NB4 (cell line): ENCODE measurements around the gene LPP.

Experiments used
- DNase-seq: peaks from one replicate; pipeline ENCODE4 v3.0.0; 2010; ENCODE audit warnings: low read depth
- H3K4me3 ChIP-seq: one replicate; pipeline ENCODE4 v1.5.1; 2011; ENCODE audit warnings: mild to moderate bottlenecking, low read depth, low read length, moderate library complexity
- MAX ChIP-seq: IDR thresholded peaks from 2 replicates; pipeline ENCODE4 v1.6.1; 2011; ENCODE audit warnings: low read depth, low read length
- MYC ChIP-seq: IDR thresholded peaks from 2 replicates; pipeline ENCODE4 v1.6.1; 2011; ENCODE audit warnings: low read depth, low read length
- POLR2A ChIP-seq: IDR thresholded peaks from 2 replicates; pipeline ENCODE4 v1.6.1; 2011; ENCODE audit warnings: mild to moderate bottlenecking; ENCODE audit not compliant: insufficient read length; ENCODE audit errors: extremely low read depth
- TF ChIP-seq, protein P1 (sequence below): IDR thresholded peaks from one replicate; pipeline ENCODE4 v1.5.1; 2012; ENCODE audit warnings: low read depth, low read length

The LPP gene

GRCh38 chr3:188759336-188760005, 605.5 kb downstream of the LPP start:
- no peak for DNase-seq
- TF ChIP-seq, protein P1, sequence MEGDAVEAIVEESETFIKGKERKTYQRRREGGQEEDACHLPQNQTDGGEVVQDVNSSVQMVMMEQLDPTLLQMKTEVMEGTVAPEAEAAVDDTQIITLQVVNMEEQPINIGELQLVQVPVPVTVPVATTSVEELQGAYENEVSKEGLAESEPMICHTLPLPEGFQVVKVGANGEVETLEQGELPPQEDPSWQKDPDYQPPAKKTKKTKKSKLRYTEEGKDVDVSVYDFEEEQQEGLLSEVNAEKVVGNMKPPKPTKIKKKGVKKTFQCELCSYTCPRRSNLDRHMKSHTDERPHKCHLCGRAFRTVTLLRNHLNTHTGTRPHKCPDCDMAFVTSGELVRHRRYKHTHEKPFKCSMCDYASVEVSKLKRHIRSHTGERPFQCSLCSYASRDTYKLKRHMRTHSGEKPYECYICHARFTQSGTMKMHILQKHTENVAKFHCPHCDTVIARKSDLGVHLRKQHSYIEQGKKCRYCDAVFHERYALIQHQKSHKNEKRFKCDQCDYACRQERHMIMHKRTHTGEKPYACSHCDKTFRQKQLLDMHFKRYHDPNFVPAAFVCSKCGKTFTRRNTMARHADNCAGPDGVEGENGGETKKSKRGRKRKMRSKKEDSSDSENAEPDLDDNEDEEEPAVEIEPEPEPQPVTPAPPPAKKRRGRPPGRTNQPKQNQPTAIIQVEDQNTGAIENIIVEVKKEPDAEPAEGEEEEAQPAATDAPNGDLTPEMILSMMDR, result no peak
- no peak overlapping the region for H3K4me3 ChIP-seq

GRCh38 chr3:188760408-188760807, 606.5 kb downstream of the LPP start:
- DNase-seq, result no peak
- no peak overlapping the region for H3K4me3 ChIP-seq
- TF ChIP-seq, protein P1, result no peak
- TF ChIP-seq POLR2A (no peak), MAX (no peak)

DNA sequence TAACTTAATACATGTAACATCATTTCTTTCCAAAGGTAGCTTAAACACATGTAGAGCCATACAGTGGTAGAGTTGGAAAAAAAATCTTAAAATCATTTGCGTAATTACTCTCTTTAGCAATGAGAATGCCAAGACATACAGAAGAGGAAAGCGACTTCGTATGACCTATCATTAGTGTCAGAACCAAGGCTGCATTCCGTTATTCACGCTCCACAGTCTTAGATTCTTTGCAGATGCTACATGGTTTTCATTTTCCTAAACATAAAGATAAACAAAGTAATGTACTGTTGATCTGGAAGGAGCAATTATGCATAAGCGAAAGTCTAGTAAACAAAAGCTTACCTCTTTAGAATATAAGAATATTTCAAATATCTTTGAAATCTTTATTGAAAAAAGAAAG, 607.5 kb downstream of the LPP start:
- no peak for TF ChIP-seq MYC
- no peak for TF ChIP-seq POLR2A
- no peak for TF ChIP-seq MAX
- TF ChIP-seq, protein P1, result no peak
- DNase-seq, result no peak
- no peak overlapping the region for H3K4me3 ChIP-seq

DNA sequence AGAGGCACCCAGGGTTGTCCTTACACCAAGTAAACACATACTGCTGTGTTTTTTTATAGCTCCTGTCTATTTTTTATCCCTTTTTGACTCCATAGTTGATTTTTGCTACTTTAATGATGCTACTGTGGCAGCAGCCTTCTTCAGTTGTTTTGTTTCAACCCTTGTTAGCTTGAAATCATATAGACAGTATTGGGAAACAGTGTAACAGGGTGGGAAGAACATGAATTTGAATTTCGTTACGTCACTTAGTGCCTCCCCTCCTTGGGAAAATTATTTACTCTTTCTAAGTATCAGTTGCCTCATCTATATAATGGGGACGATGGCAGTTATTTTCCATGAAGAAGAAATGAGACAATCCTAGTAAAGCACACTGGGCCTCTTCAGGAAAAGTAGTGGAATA, 608.0 kb downstream of the LPP start:
- H3K4me3 ChIP-seq, result no peak overlapping the region
- TF ChIP-seq MAX, result no peak
- TF ChIP-seq MYC, result no peak
- TF ChIP-seq POLR2A, result no peak
- TF ChIP-seq, protein P1, result no peak
- no peak for DNase-seq

DNA sequence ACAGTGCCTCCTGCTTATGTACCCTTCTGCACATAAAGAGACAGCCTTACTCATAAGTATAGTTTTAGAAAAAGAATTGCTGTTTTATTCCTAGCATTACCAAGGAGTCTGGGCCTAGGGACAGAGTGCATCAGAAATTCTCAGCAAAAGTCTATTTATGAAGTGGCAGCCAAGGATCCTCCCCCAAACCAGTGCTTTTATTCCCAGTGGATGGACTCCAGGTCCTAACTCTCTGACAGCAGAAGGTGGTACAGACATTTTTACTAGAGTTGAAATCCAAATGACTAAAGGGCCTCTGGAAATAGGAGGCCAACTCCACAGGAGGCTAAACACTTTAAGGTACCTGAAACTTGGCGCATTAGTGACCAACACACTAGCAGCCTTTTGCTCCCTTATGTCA, 610.7 kb downstream of the LPP start:
- no peak overlapping the region for H3K4me3 ChIP-seq
- no peak for DNase-seq
- no peak for TF ChIP-seq POLR2A
- no peak for TF ChIP-seq MAX
- no peak for TF ChIP-seq MYC
- TF ChIP-seq, protein P1, result no peak

DNA sequence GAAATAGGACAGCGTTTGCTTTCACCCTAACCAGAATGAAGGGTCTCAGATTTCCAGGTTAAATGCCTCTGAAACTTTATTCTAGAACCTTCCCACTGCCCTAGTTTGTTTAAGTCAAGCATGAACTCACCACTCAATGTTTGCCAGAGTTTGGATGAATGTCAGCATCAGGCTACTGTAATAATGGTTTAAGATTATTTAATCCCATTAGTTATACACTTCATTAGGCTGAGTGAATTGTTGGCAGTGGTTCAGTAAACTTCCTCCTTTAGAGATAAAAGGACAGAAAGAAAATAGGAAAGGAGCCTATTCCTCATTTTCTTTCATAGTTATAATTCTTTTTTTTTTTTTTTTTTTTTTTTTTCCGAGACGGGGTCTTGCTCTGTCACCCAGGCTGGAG, 615.9 kb downstream of the LPP start:
- TF ChIP-seq, protein P1, result no peak
- TF ChIP-seq MYC, result no peak
- TF ChIP-seq MAX, result no peak
- no peak for TF ChIP-seq POLR2A
- no peak overlapping the region for H3K4me3 ChIP-seq
- no peak for DNase-seq
